B cell (primary cell): Measurements from ENCODE around the gene ABHD17C. TPM values are rescaled to one million over a fixed set of nuclear protein-coding genes. Genes with fewer than 3 reads are reported as not detected.

Source experiments
- ATAC-seq: fragments of 200-7000 bp; cut with Tn5 transposase; one replicate; pipeline ENCODE4 v1.10.0; 2021; ENCODE audit warnings: low read depth, mild to moderate bottlenecking, moderate number of reproducible peaks, moderate library complexity
- CTCF ChIA-PET: fragments of 350-600 bp; sonication (Branson Sonifier 250); formaldehyde crosslinking; loops from one replicate; lab custom pipeline; 2021; ENCODE audit warnings: antibody characterized with exemption, inconsistent platforms; lab: Charles Lee
- POLR2A ChIA-PET: fragments of 350-600 bp; sonication (Branson Sonifier 250); formaldehyde crosslinking; loops from one replicate; lab custom pipeline; 2021; ENCODE audit warnings: antibody characterized with exemption; lab: Charles Lee
- DNase-seq: peaks from one replicate; pipeline ENCODE4 v3.0.0; 2013
- H2AFZ ChIP-seq: 2 replicates; pipeline ENCODE4 v1.6.1; 2012; ENCODE audit warnings: mild to moderate bottlenecking, low read depth, low read length; ENCODE audit not compliant: insufficient read depth, poor library complexity, severe bottlenecking
- H3K27ac ChIP-seq, 2 donors: 1 replicate in 1 of 2; 2 replicates in 1 of 2; pipeline ENCODE4 v1.5.1; 2012 to 2013; ENCODE audit warnings: low read length in 2 of 2, mild to moderate bottlenecking in 2 of 2, moderate library complexity in 1 of 2
- H3K27me3 ChIP-seq, 4 experiments: fragments of 200-600 bp in 1 of 4; sonication (generic) in 1 of 4; replicated peaks in 1 of 4; 1 replicate in 2 of 4; 2 replicates in 2 of 4; pipeline versions ENCODE4 v1.6.1 to v1.7.0; 2013 to 2016; ENCODE audit warnings: low read length in 3 of 4, mild to moderate bottlenecking in 2 of 4, mixed read lengths in 1 of 4, moderate library complexity in 1 of 4; ENCODE audit not compliant: insufficient read depth in 4 of 4, control insufficient read depth in 3 of 4; ENCODE audit errors: control extremely low read depth in 1 of 4
- H3K36me3 ChIP-seq, 2 experiments: replicated peaks in 1 of 2; 1 replicate in 1 of 2; 2 replicates in 1 of 2; pipeline versions ENCODE4 v1.6.1 to v1.7.1; 2013; ENCODE audit warnings: low read length in 1 of 2; ENCODE audit not compliant: insufficient read depth in 2 of 2, control insufficient read depth in 1 of 2; ENCODE audit errors: control extremely low read depth in 1 of 2, extremely low read depth in 1 of 2
- H3K4me1 ChIP-seq, 2 donors: fragments of 200-600 bp in 1 of 2; sonication (generic) in 1 of 2; 1 replicate in 1 of 2; 2 replicates in 1 of 2; pipeline versions ENCODE4 v1.5.1 to v1.6.1; 2013 to 2017; ENCODE audit warnings: low read length in 2 of 2; ENCODE audit not compliant: control insufficient read depth in 2 of 2, insufficient read depth in 2 of 2
- H3K4me2 ChIP-seq: replicated peaks from 2 replicates; pipeline ENCODE3; 2012; ENCODE audit warnings: mild to moderate bottlenecking, low read depth, low read length; ENCODE audit not compliant: poor library complexity, severe bottlenecking
- H3K4me3 ChIP-seq, 5 experiments: fragments of 200-600 bp in 1 of 5; sonication (generic) in 1 of 5; 1 replicate in 3 of 5; 2 replicates in 2 of 5; pipeline versions ENCODE4 v1.5.1 to v1.7.0; 2011 to 2016; ENCODE audit warnings: low read length in 4 of 5, mild to moderate bottlenecking in 4 of 5, low read depth in 2 of 5, control low read depth in 1 of 5, moderate library complexity in 1 of 5; ENCODE audit not compliant: insufficient read depth in 1 of 5; ENCODE audit errors: control extremely low read depth in 1 of 5, extremely low read depth in 1 of 5
- H3K79me2 ChIP-seq: fragments of 200-600 bp; sonication (generic); one replicate; pipeline ENCODE4 v1.6.0; 2016; ENCODE audit warnings: low read length; ENCODE audit not compliant: control insufficient read depth, insufficient read depth
- H3K9ac ChIP-seq: fragments of 200-600 bp; sonication (generic); 2 replicates; pipeline ENCODE4 v1.6.1; 2017; ENCODE audit warnings: mild to moderate bottlenecking, low read length, moderate library complexity
- H3K9me3 ChIP-seq, 3 donors: one replicate each; pipeline versions ENCODE4 v1.6.1 to v1.7.1; 2013; ENCODE audit warnings: low read length in 2 of 3; ENCODE audit not compliant: control insufficient read depth in 2 of 3, insufficient read depth in 1 of 3; ENCODE audit errors: control extremely low read depth in 1 of 3
- H4K20me1 ChIP-seq: 2 replicates; pipeline ENCODE4 v1.6.0; 2012; ENCODE audit warnings: mild to moderate bottlenecking, low read length; ENCODE audit not compliant: insufficient read depth, control insufficient read depth, poor library complexity, severe bottlenecking
- H3K27ac Mint-ChIP-seq: one replicate; pipeline ENCODE4 v1.8.0; 2021; ENCODE audit warnings: mixed read lengths
- H3K27me3 Mint-ChIP-seq: one replicate; pipeline ENCODE4 v1.8.0; 2021; ENCODE audit warnings: mixed read lengths
- H3K4me1 Mint-ChIP-seq: one replicate; pipeline ENCODE4 v1.8.0; 2021; ENCODE audit warnings: mixed read lengths
- H3K4me3 Mint-ChIP-seq: one replicate; pipeline ENCODE4 v1.8.0; 2021; ENCODE audit warnings: mixed read lengths
- H3K9me3 Mint-ChIP-seq: one replicate; pipeline ENCODE4 v1.8.0; 2022; ENCODE audit warnings: mixed read lengths; ENCODE audit not compliant: insufficient read depth
- EZH2 ChIP-seq: IDR thresholded peaks from 2 replicates; pipeline ENCODE4 v1.6.1; 2012; ENCODE audit warnings: borderline replicate concordance, low read depth, mild to moderate bottlenecking, moderate library complexity, low read length; ENCODE audit not compliant: insufficient read depth, poor library complexity, severe bottlenecking
- WGBS: methylation state at CpG from one replicate; pipeline ENCODE4 v1.1.5; 2013; ENCODE audit warnings: missing lambda C conversion rate; ENCODE audit not compliant: insufficient coverage; 5-methylcytosine and 5-hydroxymethylcytosine counted together
- intact Hi-C: fragments of 100-400 bp; cut with micrococcal nuclease; formaldehyde crosslinking; loops from one replicate; pipeline ENCODE4 v1.10.0; 2022
- polyA plus RNA-seq: library from polyadenylated mRNA; depleted of rRNA; stranded (reverse); fragments of >200 nt; gene quantifications from 2 replicates; pipeline ENCODE4 v1.2.3, GENCODE V29; 2012
- total RNA-seq, 2 donors: library from RNA; stranded (reverse); fragments of 120-200 nt in 1 of 2; gene quantifications; 1 replicate in 1 of 2; 2 replicates in 1 of 2; pipeline versions ENCODE4 v1.2.3 to v1.2.4, GENCODE V29; 2013 to 2022
- TF ChIP-seq, protein P1 (sequence below): fragments of 200-600 bp; IDR thresholded peaks from one replicate; pipeline ENCODE4 v1.8.0; 2022; ENCODE audit warnings: antibody characterized with exemption, mild to moderate bottlenecking

Gene ABHD17C
- total and polyA plus RNA-seq, 2 donors (not counting 1 experiment from before 2014, with no cell fraction given): 0.78 to 1.9 TPM

DNA sequence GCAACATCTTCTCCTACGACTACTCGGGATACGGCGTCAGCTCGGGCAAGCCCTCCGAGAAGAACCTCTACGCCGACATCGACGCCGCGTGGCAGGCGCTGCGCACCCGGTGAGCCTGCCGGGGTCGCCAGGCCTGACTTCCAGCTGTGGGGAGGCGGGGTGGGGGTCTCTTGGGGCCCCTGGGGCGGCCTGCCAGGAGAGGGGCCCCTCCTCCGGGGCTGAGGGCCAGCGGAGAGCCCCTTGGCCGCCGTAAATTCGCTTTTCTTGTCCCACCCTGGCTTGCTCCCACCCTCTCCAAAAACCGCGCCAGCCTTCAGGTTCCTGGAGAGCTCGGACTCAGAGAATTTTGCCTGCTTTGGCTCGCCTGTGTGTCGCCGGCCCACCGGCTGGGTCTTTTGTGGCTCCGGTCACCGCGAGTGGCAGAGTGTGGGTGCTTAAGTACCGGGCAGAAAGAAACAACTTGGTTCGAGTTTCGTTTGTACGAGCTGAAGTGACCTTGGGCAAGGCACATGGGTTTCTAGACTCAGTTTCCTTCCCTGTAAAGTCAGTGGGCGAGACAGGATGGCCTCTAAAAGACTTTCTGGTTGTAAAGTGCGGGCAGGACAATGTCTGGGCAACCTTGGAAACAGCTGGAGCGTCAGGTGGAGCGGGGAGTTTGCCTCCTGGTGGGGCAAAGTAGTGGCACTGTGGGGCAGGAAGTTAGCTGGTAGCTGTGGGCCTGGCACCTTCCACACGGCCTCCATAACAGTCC, 976 bp downstream of the ABHD17C start:
- Mint-ChIP-seq H3K4me1 (peaks cover 20% of the 10 kb centered on the region), H3K27me3 (peaks cover 17% of the 10 kb centered on the region), H3K27ac (peak overlapping the region; percentile 82), H3K4me3 (peak overlapping the region; percentile 96), H3K9me3 (no peaks in the 10 kb centered on the region)
- Histone ChIP-seq H3K36me3 (no peaks in the 10 kb centered on the region), H3K27ac (no peak overlapping the region), H3K4me1 (peaks cover 15 to 22% of the 10 kb centered on the region in 2 donors), H3K4me3 (peak overlapping the region; percentile 30 to 63 (median 55)), H4K20me1 (no peaks in the 10 kb centered on the region), H3K9me3 (no peaks in the 10 kb centered on the region), H2AFZ (peak overlapping the region; percentile 87), H3K9ac (peak overlapping the region; percentile 70), H3K27me3 (peaks cover 0 to 12% (median 3%) of the 10 kb centered on the region in 4 experiments), H3K4me2 (peak overlapping the region; percentile 94), H3K79me2 (no peaks in the 10 kb centered on the region)
- TF ChIP-seq, protein P1, sequence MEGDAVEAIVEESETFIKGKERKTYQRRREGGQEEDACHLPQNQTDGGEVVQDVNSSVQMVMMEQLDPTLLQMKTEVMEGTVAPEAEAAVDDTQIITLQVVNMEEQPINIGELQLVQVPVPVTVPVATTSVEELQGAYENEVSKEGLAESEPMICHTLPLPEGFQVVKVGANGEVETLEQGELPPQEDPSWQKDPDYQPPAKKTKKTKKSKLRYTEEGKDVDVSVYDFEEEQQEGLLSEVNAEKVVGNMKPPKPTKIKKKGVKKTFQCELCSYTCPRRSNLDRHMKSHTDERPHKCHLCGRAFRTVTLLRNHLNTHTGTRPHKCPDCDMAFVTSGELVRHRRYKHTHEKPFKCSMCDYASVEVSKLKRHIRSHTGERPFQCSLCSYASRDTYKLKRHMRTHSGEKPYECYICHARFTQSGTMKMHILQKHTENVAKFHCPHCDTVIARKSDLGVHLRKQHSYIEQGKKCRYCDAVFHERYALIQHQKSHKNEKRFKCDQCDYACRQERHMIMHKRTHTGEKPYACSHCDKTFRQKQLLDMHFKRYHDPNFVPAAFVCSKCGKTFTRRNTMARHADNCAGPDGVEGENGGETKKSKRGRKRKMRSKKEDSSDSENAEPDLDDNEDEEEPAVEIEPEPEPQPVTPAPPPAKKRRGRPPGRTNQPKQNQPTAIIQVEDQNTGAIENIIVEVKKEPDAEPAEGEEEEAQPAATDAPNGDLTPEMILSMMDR: no peak
- TF ChIP-seq EZH2: no peak
- intact Hi-C loops: loop anchor here (10.0 kb wide), 1 partner anchor 299 kb away; no protein-coding TSS in a partner anchor
- POLR2A ChIA-PET: interaction anchor here (0.5 kb wide), 1 partner anchor 13 kb away, joined by 3 read pairs; no protein-coding TSS in a partner anchor
- 4% methylated on average over 33 of the region's 43 CpGs for WGBS
- peak; percentile 30 for DNase-seq
- CTCF ChIA-PET: interaction anchor here (1.1 kb wide), 1 partner anchor 20 kb away, joined by 3 read pairs; no protein-coding TSS in a partner anchor
- ATAC-seq: no peak

- peaks cover 20% of the 10 kb centered on the region for H3K4me1 Mint-ChIP-seq
- ChIA-PET CTCF (interaction anchor here (0.7 kb wide), 1 partner anchor 611 kb away, joined by 3 read pairs; no protein-coding TSS in a partner anchor), POLR2A (no interaction called here)
- H2AFZ ChIP-seq: peak overlapping the region; percentile 87
- H3K4me2 ChIP-seq: no peak overlapping the region
- H3K79me2 ChIP-seq: no peaks in the 10 kb centered on the region
- H3K4me3 Mint-ChIP-seq: peak overlapping the region; percentile 91
- no peak overlapping the region for H3K27ac Mint-ChIP-seq
- intact Hi-C loops: loop anchor here (10.0 kb wide), 1 partner anchor 298 kb away; no protein-coding TSS in a partner anchor
- no peaks in the 10 kb centered on the region for H3K9me3 Mint-ChIP-seq
- ATAC-seq: no peak
- peaks cover 15 to 22% of the 10 kb centered on the region in 2 donors for H3K4me1 ChIP-seq
- H4K20me1 ChIP-seq: no peaks in the 10 kb centered on the region
- no peak for DNase-seq
- H3K9me3 ChIP-seq: no peaks in the 10 kb centered on the region
- H3K27me3 ChIP-seq: peaks cover 0 to 12% (median 3%) of the 10 kb centered on the region in 4 experiments
- no peak overlapping the region for H3K27ac ChIP-seq
- peaks cover 17% of the 10 kb centered on the region for H3K27me3 Mint-ChIP-seq
- WGBS: 95% methylated on average over 4 of the region's 6 CpGs
- no peaks in the 10 kb centered on the region for H3K36me3 ChIP-seq
- H3K9ac ChIP-seq: peak overlapping the region; percentile 10
- no peak overlapping the region for H3K4me3 ChIP-seq
- TF ChIP-seq, protein P1: no peak
- no peak for TF ChIP-seq EZH2
Observed at GRCh38 chr15:80697075-80697685, 2.1 kb downstream of the ABHD17C start.
